Measurements from ENCODE around the gene SLC38A10. TPM values are rescaled to one million over a fixed set of nuclear protein-coding genes. Genes with fewer than 3 reads are reported as not detected.
A peak's percentile ranks its signal among the peaks of the same experiment; 100 is the strongest.

Gene SLC38A10
- total and polyA plus RNA-seq, 2 of the 13 experiments (the other 11 are each of a cell fraction or from before 2014, with no cell fraction given) = 23.4 to 55.8 TPM

- no peak for TF ChIP-seq MTA1 (CRISPR knock-in tag; IDR thresholded peaks at IDR 0.05; ENCODE audit: borderline replicate concordance)
- 0 out of 2 replicates have a peak, but pooled peaks have one; percentile 65 for TF ChIP-seq HOXA5 (CRISPR knock-in tag; IDR thresholded peaks at IDR 0.05)
- TF ChIP-seq PAXIP1 (CRISPR knock-in tag; conservative IDR thresholded peaks at IDR 0.05) = no peak
- peak; percentile 84 for TF ChIP-seq ZNF770 (CRISPR knock-in tag; IDR thresholded peaks at IDR 0.05)
- TF ChIP-seq ZNF703 (CRISPR knock-in tag; IDR thresholded peaks at IDR 0.05; ENCODE audit: borderline replicate concordance) = no peak
- no peak for TF ChIP-seq SOX13 (IDR thresholded peaks at IDR 0.05)
- TF ChIP-seq SOX13 (CRISPR knock-in tag; conservative IDR thresholded peaks at IDR 0.05 in 1 of 2, IDR thresholded peaks at IDR 0.05 in 1 of 2) = peak in 1 of 2 experiments; percentile 22; a peak in 1 of 4 replicates
- TF ChIP-seq NRL (CRISPR knock-in tag; IDR thresholded peaks at IDR 0.05; ENCODE audit: borderline replicate concordance) = peak; percentile 75; the same call in 1 of the 2 replicates
- TF ChIP-seq ZNF580 (CRISPR knock-in tag; IDR thresholded peaks at IDR 0.05; ENCODE audit: borderline replicate concordance, low read depth) = 0 out of 2 replicates have a peak, but pooled peaks have one; percentile 22
- no peak for TF ChIP-seq ZNF253 (CRISPR knock-in tag; IDR thresholded peaks at IDR 0.05; ENCODE audit: borderline replicate concordance)
- TF ChIP-seq ZNF460 (CRISPR knock-in tag; IDR thresholded peaks at IDR 0.05; ENCODE audit: borderline replicate concordance) = no peak
- no peak for TF ChIP-seq NONO (IDR thresholded peaks at IDR 0.05)
- TF ChIP-seq NONO (CRISPR knock-in tag; conservative IDR thresholded peaks at IDR 0.05) = no peak
- peak; percentile 44; the same call in 1 of the 2 replicates for TF ChIP-seq ISL2 (CRISPR knock-in tag; IDR thresholded peaks at IDR 0.05)
- 0 out of 2 replicates have a peak, but pooled peaks have one; percentile 58 for TF ChIP-seq PRDM10 (CRISPR knock-in tag; IDR thresholded peaks at IDR 0.05; ENCODE audit: low read depth)
- TF ChIP-seq PAX8 (CRISPR knock-in tag; IDR thresholded peaks at IDR 0.05; ENCODE audit: borderline replicate concordance) = no peak
- TF ChIP-seq RARA (CRISPR knock-in tag; IDR thresholded peaks at IDR 0.05) = 0 out of 2 replicates have a peak, but pooled peaks have one; percentile 7
These were observed 34.1 kb upstream of the SLC38A10 start (continued) for GRCh38 chr17:81328978-81329926.

All from HepG2 (cell line).